HepG2 (cell line): ENCODE measurements around the gene GNG13. TPM values are rescaled to one million over a fixed set of nuclear protein-coding genes. Genes with fewer than 3 reads are reported as not detected.
A peak's percentile ranks its signal among the peaks of the same experiment; 100 is the strongest.

Experiments used
- ATAC-seq: fragments of 200-7000 bp; cut with Tn5 transposase; 3 replicates; pipeline ENCODE4 v1.9.1; 2020; ENCODE audit warnings: mild to moderate bottlenecking, moderate library complexity
- BruUV-seq: library from RNA; stranded (reverse); fragments of 400-500 nt; replicated peaks from 2 replicates; lab custom pipeline; 2021; lab: Mats Ljungman, UMichigan
- CTCF ChIA-PET: fragments of 300-600 bp; formaldehyde crosslinking; extraction: SDS; loops from one replicate; lab custom pipeline; 2021; ENCODE audit warnings: low total read pairs, inconsistent platforms, low intra/inter-chr PET ratio; lab: Yijun Ruan, JAX
- POLR2A ChIA-PET: fragments of 350-600 bp; sonication (Branson Sonifier 250); formaldehyde crosslinking; loops from one replicate; lab custom pipeline; 2020; ENCODE audit warnings: antibody characterized with exemption, inconsistent platforms; lab: Yijun Ruan, JAX
- DNase-seq: peaks from one replicate; pipeline ENCODE4 v3.0.0-alpha.2; 2015; ENCODE audit warnings: low spot score
- FAIRE-seq: peaks from 3 replicates; lab custom pipeline; 2011; peaks lifted over from hg19 to GRCh38; lab: Jason Lieb, UNC
- H2AFZ ChIP-seq: one replicate; pipeline ENCODE4 v1.6.1; 2011; ENCODE audit warnings: low read length, inconsistent platforms
- H3K27ac ChIP-seq: fragments of 300-600 bp; 3 replicates; pipeline ENCODE4 v1.8.0; 2011; ENCODE audit warnings: mixed run types, mild to moderate bottlenecking, mixed read lengths, low read length, inconsistent platforms; ENCODE audit not compliant: insufficient read depth; ENCODE audit errors: extremely low read length
- H3K27me3 ChIP-seq, 2 experiments: fragments of 200-600 bp in 1 of 2; 2 replicates in 1 of 2; 3 replicates in 1 of 2; pipeline versions ENCODE4 v1.6.0 to v1.8.0; 2011; ENCODE audit warnings: low read length in 2 of 2, mild to moderate bottlenecking in 2 of 2, moderate library complexity in 2 of 2, inconsistent platforms in 1 of 2; ENCODE audit not compliant: insufficient read depth in 2 of 2, control insufficient read depth in 1 of 2
- H3K36me3 ChIP-seq, 2 experiments: fragments of 200-600 bp in 1 of 2; replicated peaks in 1 of 2; 2 replicates in 1 of 2; 3 replicates in 1 of 2; pipeline versions ENCODE4 v1.5.1 to v1.8.0; 2011; ENCODE audit warnings: low read length in 2 of 2, inconsistent platforms in 1 of 2; ENCODE audit not compliant: insufficient read depth in 2 of 2, control insufficient read depth in 1 of 2
- H3K4me1 ChIP-seq: 2 replicates; pipeline ENCODE4 v1.5.1; 2012; ENCODE audit warnings: low read length, inconsistent platforms; ENCODE audit not compliant: insufficient read depth
- H3K4me2 ChIP-seq: 2 replicates; pipeline ENCODE4 v1.6.0; 2011; ENCODE audit warnings: low read depth, low read length, inconsistent platforms
- H3K4me3 ChIP-seq, 3 experiments: fragments of 200-600 bp in 1 of 3; sonication (generic), shearing (Covaris generic) in 1 of 3; replicated peaks in 1 of 3; 2 replicates each; pipeline ENCODE4 v1.5.1; 2011 to 2016; ENCODE audit warnings: low read length in 3 of 3, inconsistent platforms in 2 of 3, low read depth in 2 of 3, mild to moderate bottlenecking in 2 of 3, control low read depth in 1 of 3, mixed read lengths in 1 of 3; ENCODE audit not compliant: insufficient read depth in 1 of 3
- H3K79me2 ChIP-seq: one replicate; pipeline ENCODE4 v1.6.1; 2011; ENCODE audit warnings: low read length, inconsistent platforms; ENCODE audit not compliant: insufficient read depth
- H3K9ac ChIP-seq: 2 replicates; pipeline ENCODE4 v1.6.0; 2011; ENCODE audit warnings: mild to moderate bottlenecking, low read depth, low read length, inconsistent platforms; ENCODE audit not compliant: insufficient read depth
- H3K9me3 ChIP-seq: 2 replicates; pipeline ENCODE4 v1.5.1; 2012; ENCODE audit warnings: mild to moderate bottlenecking, low read length
- H4K20me1 ChIP-seq: 2 replicates; pipeline ENCODE4 v1.6.0; 2011; ENCODE audit warnings: inconsistent platforms, mild to moderate bottlenecking, low read length, moderate library complexity; ENCODE audit not compliant: insufficient read depth
- AGO1 ChIP-seq: fragments of 200-400 bp; formaldehyde crosslinking; IDR thresholded peaks from 2 replicates; pipeline ENCODE4 v1.6.1; 2017; ENCODE audit warnings: mild to moderate bottlenecking, low read depth, low read length, moderate library complexity; ENCODE audit not compliant: poor library complexity, severe bottlenecking
- AGO2 ChIP-seq: fragments of 200-400 bp; formaldehyde crosslinking; optimal IDR thresholded peaks from 2 replicates; pipeline ENCODE3; 2017; ENCODE audit warnings: mild to moderate bottlenecking, low read depth, low read length, moderate library complexity
- AKAP8 ChIP-seq: sonication (generic); formaldehyde crosslinking; IDR thresholded peaks from 2 replicates; pipeline ENCODE4 v1.5.1; 2020; ENCODE audit warnings: mild to moderate bottlenecking, missing genetic modification reagents
- FOXM1 ChIP-seq: sonication (generic); formaldehyde crosslinking; IDR thresholded peaks from 2 replicates; pipeline ENCODE4 v1.5.0; 2020; ENCODE audit warnings: missing genetic modification reagents
- GABPB1 ChIP-seq: IDR thresholded peaks from 2 replicates; pipeline ENCODE4 v1.6.1; 2016; ENCODE audit warnings: mild to moderate bottlenecking, missing genetic modification reagents, moderate library complexity, missing compliant biosample characterization
- JUN ChIP-seq: sonication (generic); formaldehyde crosslinking; IDR thresholded peaks from 2 replicates; pipeline ENCODE4 v1.4.0; 2020; ENCODE audit warnings: mild to moderate bottlenecking, missing genetic modification reagents
- NFRKB ChIP-seq: fragments of 450-650 bp; IDR thresholded peaks from 2 replicates; pipeline ENCODE4 v1.6.1; 2017
- STAT5B ChIP-seq: sonication (generic); formaldehyde crosslinking; IDR thresholded peaks from 2 replicates; pipeline ENCODE4 v1.4.0; 2020; ENCODE audit warnings: missing genetic modification reagents
- ZBTB1 ChIP-seq: sonication (generic); formaldehyde crosslinking; IDR thresholded peaks from 2 replicates; pipeline ENCODE4 v1.4.0; 2020; ENCODE audit warnings: missing genetic modification reagents, borderline replicate concordance
- ZC3H13 ChIP-seq: sonication (generic); formaldehyde crosslinking; IDR thresholded peaks from 2 replicates; pipeline ENCODE4 v1.8.1; 2023; ENCODE audit warnings: mild to moderate bottlenecking, missing genetic modification reagents, moderate library complexity
- ZNF224 ChIP-seq: sonication (generic); formaldehyde crosslinking; IDR thresholded peaks from 2 replicates; pipeline ENCODE4 v1.5.0; 2020; ENCODE audit warnings: mild to moderate bottlenecking, missing genetic modification reagents
- ZNF501 ChIP-seq: sonication (generic); formaldehyde crosslinking; IDR thresholded peaks from 2 replicates; pipeline ENCODE4 v1.5.1; 2020; ENCODE audit warnings: mild to moderate bottlenecking, moderate library complexity, missing genetic modification reagents
- ZNF776 ChIP-seq: sonication (generic); formaldehyde crosslinking; IDR thresholded peaks from 2 replicates; pipeline ENCODE4 v1.4.0; 2020; ENCODE audit warnings: mild to moderate bottlenecking, missing genetic modification reagents
- ZSCAN9 ChIP-seq: IDR thresholded peaks from 2 replicates; pipeline ENCODE4 v1.6.1; 2016; ENCODE audit warnings: borderline replicate concordance
- WGBS: methylation state at CpG from one replicate; pipeline ENCODE4 v1.1.6; 2017; ENCODE audit warnings: low lambda C conversion rate; 5-methylcytosine and 5-hydroxymethylcytosine counted together
- in situ Hi-C: cut with HindIII; loops from 2 replicates; pipeline ENCODE4 v1.10.0; 2017; ENCODE audit warnings: low pct_unique_long_range_greater_than_20kb; ENCODE audit not compliant: extremely low pct_ligation_motif_present
- intact Hi-C: fragments of 100-400 bp; cut with micrococcal nuclease; formaldehyde crosslinking; loops from one replicate; pipeline ENCODE4 v1.10.0; 2022; ENCODE audit not compliant: unreplicated experiment
- polyA plus RNA-seq, 8 experiments: library from polyadenylated mRNA; depleted of rRNA in 3 of 8; stranded (reverse) in 7 of 8; unstranded in 1 of 8; fragments of >200 nt; fragmentation: Illumina TruSeq in 4 of 8; extraction: Trizol in 4 of 8; gene quantifications; 2 replicates each; pipeline versions ENCODE4 v1.2.1 to v1.2.3, GENCODE V29; 2011 to 2016; ENCODE audit warnings: low read depth in 4 of 8, missing spikeins in 1 of 8, mixed read lengths in 1 of 8; ENCODE audit not compliant: insufficient read depth in 1 of 8
- total RNA-seq, 5 experiments: library from RNA; depleted of rRNA; stranded (reverse); fragments of >200 nt; fragmentation: Illumina TruSeq; extraction: Trizol; gene quantifications; 2 replicates each; pipeline ENCODE4 v1.2.3, GENCODE V29; 2016; ENCODE audit warnings: low read depth in 1 of 5
- TF ChIP-seq, protein P1 (sequence below): sonication (generic); formaldehyde crosslinking; IDR thresholded peaks from 2 replicates; pipeline ENCODE4 v1.8.0; 2022; ENCODE audit warnings: missing genetic modification reagents, mild to moderate bottlenecking, borderline replicate concordance
- TF ChIP-seq, protein P2 (sequence below): sonication (generic); formaldehyde crosslinking; IDR thresholded peaks from 2 replicates; pipeline ENCODE4 v1.5.1; 2020; ENCODE audit warnings: mild to moderate bottlenecking, missing genetic modification reagents, borderline replicate concordance
- TF ChIP-seq, protein P3 (sequence below): sonication (generic); formaldehyde crosslinking; IDR thresholded peaks from 2 replicates; pipeline ENCODE4 v1.4.0; 2020; ENCODE audit warnings: mild to moderate bottlenecking, missing genetic modification reagents

Gene GNG13
- total and polyA plus RNA-seq, 2 of the 13 experiments (the other 11 are each of a cell fraction or from before 2014, with no cell fraction given): not detected

DNA sequence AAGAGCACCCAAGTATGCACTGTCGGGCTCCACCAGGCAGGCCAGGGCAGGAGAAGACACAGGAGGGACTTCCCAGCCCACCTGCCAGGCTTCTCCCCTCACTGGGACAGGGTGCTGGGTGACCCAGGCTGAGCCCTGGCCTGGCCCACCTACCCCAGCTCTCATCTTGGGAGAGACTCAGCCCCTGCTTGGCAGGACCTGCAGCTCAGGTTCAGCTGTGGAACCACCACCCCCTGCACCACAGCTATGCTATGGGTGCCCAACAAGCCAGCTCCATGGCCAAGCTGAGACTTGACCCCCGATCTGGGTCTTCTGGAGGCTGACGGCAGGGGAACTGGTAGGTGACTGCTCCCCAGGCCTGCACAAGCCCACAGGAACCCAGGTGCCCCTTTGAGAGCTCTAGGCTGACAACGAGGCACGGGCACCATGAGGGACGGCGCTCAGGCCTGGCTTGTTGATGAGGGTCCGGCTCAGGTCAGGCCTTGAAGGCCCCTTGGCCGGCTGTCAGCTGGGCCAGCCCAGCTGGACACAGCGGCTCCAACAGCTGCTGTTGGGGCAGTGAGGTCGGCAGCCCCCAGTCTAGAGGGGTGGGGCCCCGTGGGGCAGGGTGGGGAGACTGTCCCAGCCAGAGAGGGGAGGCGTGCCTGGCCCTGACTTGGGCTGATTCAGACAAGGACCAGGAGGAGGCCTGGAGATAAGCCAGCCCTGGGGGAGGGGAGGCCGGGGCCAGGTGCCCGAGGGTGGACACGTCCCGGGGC is 17.0 kb downstream of the GNG13 start:
- Histone ChIP-seq H3K9ac (no peak overlapping the region), H3K4me2 (no peak overlapping the region), H3K27me3 (peaks cover 13 to 44% of the 10 kb centered on the region in 2 experiments), H3K79me2 (no peaks in the 10 kb centered on the region), H3K9me3 (no peaks in the 10 kb centered on the region), H3K4me3 (no peak overlapping the region), H3K4me1 (peaks cover 5% of the 10 kb centered on the region; the same call in 1 of the 2 replicates), H3K36me3 (0 out of 5 replicates have a peak, but pooled peaks cover 0 to 6% of the 10 kb centered on the region in 2 experiments), H4K20me1 (no peaks in the 10 kb centered on the region), H2AFZ (no peak overlapping the region), H3K27ac (no peak overlapping the region)
- TF ChIP-seq, protein P1, sequence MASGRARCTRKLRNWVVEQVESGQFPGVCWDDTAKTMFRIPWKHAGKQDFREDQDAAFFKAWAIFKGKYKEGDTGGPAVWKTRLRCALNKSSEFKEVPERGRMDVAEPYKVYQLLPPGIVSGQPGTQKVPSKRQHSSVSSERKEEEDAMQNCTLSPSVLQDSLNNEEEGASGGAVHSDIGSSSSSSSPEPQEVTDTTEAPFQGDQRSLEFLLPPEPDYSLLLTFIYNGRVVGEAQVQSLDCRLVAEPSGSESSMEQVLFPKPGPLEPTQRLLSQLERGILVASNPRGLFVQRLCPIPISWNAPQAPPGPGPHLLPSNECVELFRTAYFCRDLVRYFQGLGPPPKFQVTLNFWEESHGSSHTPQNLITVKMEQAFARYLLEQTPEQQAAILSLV: no peak
- TF ChIP-seq ZNF776 (CRISPR knock-in tag) (no peak), AGO2 (peak; percentile 70), JUN (CRISPR knock-in tag) (no peak), FOXM1 (CRISPR knock-in tag) (no peak), AKAP8 (CRISPR knock-in tag) (peak; percentile 30; the same call in 1 of the 2 replicates), AGO1 (peak; percentile 78), STAT5B (CRISPR knock-in tag) (no peak), ZC3H13 (CRISPR knock-in tag) (0 out of 2 replicates have a peak, but pooled peaks have one; percentile 30), ZNF224 (no peak), ZNF501 (CRISPR knock-in tag) (no peak), ZSCAN9 (CRISPR knock-in tag) (no peak), ZBTB1 (CRISPR knock-in tag) (no peak), NFRKB (no peak), GABPB1 (CRISPR knock-in tag) (no peak)
- TF ChIP-seq, protein P2, sequence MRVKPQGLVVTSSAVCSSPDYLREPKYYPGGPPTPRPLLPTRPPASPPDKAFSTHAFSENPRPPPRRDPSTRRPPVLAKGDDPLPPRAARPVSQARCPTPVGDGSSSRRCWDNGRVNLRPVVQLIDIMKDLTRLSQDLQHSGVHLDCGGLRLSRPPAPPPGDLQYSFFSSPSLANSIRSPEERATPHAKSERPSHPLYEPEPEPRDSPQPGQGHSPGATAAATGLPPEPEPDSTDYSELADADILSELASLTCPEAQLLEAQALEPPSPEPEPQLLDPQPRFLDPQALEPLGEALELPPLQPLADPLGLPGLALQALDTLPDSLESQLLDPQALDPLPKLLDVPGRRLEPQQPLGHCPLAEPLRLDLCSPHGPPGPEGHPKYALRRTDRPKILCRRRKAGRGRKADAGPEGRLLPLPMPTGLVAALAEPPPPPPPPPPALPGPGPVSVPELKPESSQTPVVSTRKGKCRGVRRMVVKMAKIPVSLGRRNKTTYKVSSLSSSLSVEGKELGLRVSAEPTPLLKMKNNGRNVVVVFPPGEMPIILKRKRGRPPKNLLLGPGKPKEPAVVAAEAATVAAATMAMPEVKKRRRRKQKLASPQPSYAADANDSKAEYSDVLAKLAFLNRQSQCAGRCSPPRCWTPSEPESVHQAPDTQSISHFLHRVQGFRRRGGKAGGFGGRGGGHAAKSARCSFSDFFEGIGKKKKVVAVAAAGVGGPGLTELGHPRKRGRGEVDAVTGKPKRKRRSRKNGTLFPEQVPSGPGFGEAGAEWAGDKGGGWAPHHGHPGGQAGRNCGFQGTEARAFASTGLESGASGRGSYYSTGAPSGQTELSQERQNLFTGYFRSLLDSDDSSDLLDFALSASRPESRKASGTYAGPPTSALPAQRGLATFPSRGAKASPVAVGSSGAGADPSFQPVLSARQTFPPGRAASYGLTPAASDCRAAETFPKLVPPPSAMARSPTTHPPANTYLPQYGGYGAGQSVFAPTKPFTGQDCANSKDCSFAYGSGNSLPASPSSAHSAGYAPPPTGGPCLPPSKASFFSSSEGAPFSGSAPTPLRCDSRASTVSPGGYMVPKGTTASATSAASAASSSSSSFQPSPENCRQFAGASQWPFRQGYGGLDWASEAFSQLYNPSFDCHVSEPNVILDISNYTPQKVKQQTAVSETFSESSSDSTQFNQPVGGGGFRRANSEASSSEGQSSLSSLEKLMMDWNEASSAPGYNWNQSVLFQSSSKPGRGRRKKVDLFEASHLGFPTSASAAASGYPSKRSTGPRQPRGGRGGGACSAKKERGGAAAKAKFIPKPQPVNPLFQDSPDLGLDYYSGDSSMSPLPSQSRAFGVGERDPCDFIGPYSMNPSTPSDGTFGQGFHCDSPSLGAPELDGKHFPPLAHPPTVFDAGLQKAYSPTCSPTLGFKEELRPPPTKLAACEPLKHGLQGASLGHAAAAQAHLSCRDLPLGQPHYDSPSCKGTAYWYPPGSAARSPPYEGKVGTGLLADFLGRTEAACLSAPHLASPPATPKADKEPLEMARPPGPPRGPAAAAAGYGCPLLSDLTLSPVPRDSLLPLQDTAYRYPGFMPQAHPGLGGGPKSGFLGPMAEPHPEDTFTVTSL: no peak
- TF ChIP-seq, protein P3, sequence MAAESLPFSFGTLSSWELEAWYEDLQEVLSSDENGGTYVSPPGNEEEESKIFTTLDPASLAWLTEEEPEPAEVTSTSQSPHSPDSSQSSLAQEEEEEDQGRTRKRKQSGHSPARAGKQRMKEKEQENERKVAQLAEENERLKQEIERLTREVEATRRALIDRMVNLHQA (CRISPR knock-in tag): no peak
- DNase-seq (no peak), FAIRE-seq (no peak), ATAC-seq (no peak)
- BruUV-seq: no TSS peak
- ChIA-PET POLR2A (interaction anchor here (0.9 kb wide), 1 partner anchor 23 kb away, joined by 3 read pairs; the partner anchor contains the start of gene MSLN), CTCF (no interaction called here)
- in situ Hi-C loops: no loop called here
- intact Hi-C loops: no loop called here
- 56% methylated on average over 7 of the region's 17 CpGs for WGBS
